ENCODE results near the gene NXNL2. TPM values are rescaled to one million over a fixed set of nuclear protein-coding genes. Genes with fewer than 3 reads are reported as not detected.

NXNL2 gene
- total RNA-seq, 3 donors from 2014 or later = 10.5 to 14.5 TPM; not detected in 1

DNA sequence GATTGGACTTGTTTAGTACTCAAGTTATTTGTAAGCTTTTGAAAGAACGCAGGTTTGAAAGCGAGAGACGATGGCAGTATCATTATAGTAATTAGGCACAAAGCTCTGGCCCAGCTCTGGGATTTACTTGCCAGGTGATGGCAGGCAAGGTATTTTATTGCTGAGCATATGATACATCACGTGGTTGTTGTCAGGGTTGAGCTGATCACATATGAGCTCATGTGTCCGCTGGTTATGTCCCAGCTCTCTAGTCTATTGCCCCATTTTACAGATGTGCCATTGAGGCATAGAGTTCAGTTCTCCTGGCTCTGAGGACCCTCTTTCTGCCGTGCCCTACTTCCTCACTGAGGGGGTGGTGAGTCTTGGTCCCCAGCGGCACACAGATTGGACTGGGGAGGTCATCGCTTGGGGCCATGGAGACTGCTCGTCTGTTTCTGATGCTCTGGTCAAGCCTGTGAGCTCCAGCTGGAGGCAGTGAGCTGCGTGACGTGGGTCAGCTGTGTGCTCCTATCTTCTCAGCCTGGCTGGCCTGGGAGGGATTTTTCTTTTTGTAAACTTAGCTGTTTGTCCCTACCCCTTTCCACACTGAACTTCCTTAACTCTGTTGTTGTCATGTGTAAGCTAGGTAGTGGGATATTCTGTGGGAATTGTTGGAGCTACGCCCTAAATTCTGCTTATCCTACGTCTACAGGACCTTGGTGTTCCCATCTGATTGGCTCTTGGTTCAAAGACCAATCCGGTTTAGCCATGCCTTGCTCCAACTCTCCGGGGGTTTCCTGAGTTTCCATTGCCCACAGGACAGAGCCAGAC is 2.2 kb downstream of the NXNL2 start:
- Histone ChIP-seq H3K36me3 (no peaks in the 10 kb centered on the region), H3K4me3 (no peak overlapping the region), H3K9me3 (no peaks in the 10 kb centered on the region), H3K4me1 (peaks cover 0 to 7% of the 10 kb centered on the region in 2 donors), H3K27ac (peak overlapping the region; percentile 34 to 92), H3K27me3 (no peaks in the 10 kb centered on the region)
- no peak for DNase-seq (ENCODE audit: low spot score in 2 of 2)
- TF ChIP-seq POLR2A (IDR thresholded peaks at IDR 0.05) (no peak), POLR2AphosphoS5 (IDR thresholded peaks at IDR 0.05) (no peak)
- TF ChIP-seq, protein P1, sequence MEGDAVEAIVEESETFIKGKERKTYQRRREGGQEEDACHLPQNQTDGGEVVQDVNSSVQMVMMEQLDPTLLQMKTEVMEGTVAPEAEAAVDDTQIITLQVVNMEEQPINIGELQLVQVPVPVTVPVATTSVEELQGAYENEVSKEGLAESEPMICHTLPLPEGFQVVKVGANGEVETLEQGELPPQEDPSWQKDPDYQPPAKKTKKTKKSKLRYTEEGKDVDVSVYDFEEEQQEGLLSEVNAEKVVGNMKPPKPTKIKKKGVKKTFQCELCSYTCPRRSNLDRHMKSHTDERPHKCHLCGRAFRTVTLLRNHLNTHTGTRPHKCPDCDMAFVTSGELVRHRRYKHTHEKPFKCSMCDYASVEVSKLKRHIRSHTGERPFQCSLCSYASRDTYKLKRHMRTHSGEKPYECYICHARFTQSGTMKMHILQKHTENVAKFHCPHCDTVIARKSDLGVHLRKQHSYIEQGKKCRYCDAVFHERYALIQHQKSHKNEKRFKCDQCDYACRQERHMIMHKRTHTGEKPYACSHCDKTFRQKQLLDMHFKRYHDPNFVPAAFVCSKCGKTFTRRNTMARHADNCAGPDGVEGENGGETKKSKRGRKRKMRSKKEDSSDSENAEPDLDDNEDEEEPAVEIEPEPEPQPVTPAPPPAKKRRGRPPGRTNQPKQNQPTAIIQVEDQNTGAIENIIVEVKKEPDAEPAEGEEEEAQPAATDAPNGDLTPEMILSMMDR (IDR thresholded peaks at IDR 0.05) = no peak
- intact Hi-C loops (cut with DNase I; ENCODE audit: low total_unique reads) = no loop called here

DNA sequence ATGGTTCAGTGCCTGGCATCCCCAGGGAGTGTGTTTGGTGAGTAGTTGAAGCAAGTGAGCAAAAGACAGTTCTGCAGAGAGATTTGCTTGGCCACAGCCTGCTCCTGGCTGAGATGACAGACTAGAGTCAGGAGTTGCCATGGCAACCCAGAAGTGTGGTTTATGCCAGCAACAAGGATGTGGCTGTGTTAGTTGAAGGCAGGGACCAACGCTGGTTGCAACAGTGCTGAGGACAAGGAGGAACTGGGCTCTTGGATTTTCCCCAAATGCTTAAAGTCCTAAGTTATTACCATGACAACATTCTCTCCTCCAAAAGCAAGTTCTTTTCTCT is 2.7 kb downstream of the NXNL2 start:
- H3K27me3 ChIP-seq = no peaks in the 10 kb centered on the region
- H3K4me3 ChIP-seq = no peak overlapping the region
- TF ChIP-seq POLR2A (IDR thresholded peaks at IDR 0.05) (no peak), POLR2AphosphoS5 (IDR thresholded peaks at IDR 0.05) (no peak)
- TF ChIP-seq, protein P1 (IDR thresholded peaks at IDR 0.05) = no peak
- intact Hi-C loops (cut with DNase I; ENCODE audit: low total_unique reads) = no loop called here
- H3K27ac ChIP-seq = peak overlapping the region; percentile 34 to 92
- DNase-seq (ENCODE audit: low spot score in 2 of 2) = peak in 1 of 2 donors; percentile 56
- H3K9me3 ChIP-seq = no peaks in the 10 kb centered on the region
- H3K4me1 ChIP-seq = peaks cover 0 to 7% of the 10 kb centered on the region in 2 donors
- no peaks in the 10 kb centered on the region for H3K36me3 ChIP-seq

DNA sequence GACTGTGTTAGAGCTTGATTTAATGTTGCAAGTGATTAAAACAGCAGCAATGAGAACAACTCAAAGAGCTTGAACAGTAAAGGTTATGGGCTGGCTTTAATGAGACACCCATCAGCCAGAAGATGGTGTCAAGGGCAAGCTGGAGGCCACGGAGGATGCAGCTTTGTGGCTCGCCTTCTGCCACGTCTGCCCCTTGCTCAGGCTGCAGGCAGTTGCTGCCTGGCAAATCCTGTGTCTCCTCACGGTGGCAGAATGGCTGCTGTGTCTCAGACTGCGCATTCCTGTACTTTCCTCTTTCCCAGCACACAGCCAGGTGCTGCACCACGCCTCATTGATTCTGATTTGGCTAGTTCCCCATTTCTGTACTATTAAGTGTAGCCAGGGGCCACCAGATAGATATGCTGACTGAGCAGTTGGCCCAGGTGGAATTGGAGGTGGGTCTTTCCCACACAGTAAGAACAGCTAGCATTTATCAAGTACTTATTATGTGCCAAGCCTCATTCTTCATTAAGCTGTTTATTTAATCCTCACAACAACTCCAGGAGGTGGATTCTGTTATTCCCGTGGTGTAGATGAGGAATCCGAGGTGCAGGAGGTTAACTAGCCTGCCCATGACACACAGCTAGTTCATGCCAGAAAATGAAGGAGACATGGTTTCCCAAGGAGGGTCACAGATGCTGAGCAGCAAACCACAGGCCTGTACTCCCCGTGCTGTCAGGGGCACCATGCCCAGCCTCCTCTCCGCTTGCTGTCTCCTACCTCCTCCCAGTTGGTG is 3.5 kb downstream of the NXNL2 start:
- DNase-seq (ENCODE audit: low spot score in 2 of 2) = no peak
- Histone ChIP-seq H3K27ac (peak overlapping the region in 1 of 2 donors; percentile 3), H3K9me3 (no peaks in the 10 kb centered on the region), H3K4me1 (peaks cover 0 to 7% of the 10 kb centered on the region in 2 donors), H3K4me3 (no peak overlapping the region), H3K36me3 (no peaks in the 10 kb centered on the region), H3K27me3 (no peaks in the 10 kb centered on the region)
- no peak for TF ChIP-seq POLR2A (IDR thresholded peaks at IDR 0.05)
- TF ChIP-seq POLR2AphosphoS5 (IDR thresholded peaks at IDR 0.05) = no peak
- TF ChIP-seq, protein P1 (IDR thresholded peaks at IDR 0.05) = no peak
- intact Hi-C loops (cut with DNase I; ENCODE audit: low total_unique reads) = no loop called here

DNA sequence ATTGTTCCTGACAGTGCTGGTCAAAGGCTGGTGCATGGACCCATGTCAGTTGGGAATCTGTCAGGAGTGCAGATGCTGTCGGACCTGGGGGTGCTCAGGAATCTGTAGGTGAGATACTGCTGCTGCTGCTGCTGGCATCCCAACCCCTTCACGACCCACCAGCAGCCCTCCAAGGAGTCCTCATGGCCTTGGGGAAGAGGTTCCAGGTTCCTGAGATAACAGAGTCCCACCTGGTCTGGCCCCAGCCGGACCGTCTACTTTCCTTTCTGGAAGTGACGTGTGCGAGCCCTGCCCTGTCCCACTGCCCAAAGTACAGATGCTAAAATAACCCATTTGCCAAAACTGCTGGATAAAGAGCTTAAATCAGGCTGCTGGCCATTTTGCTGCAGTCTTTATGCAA is 4.3 kb downstream of the NXNL2 start:
- intact Hi-C loops (cut with DNase I; ENCODE audit: low total_unique reads) = no loop called here
- H3K4me3 ChIP-seq = no peak overlapping the region
- DNase-seq (ENCODE audit: low spot score in 2 of 2) = no peak
- TF ChIP-seq POLR2AphosphoS5 (IDR thresholded peaks at IDR 0.05) (no peak), POLR2A (IDR thresholded peaks at IDR 0.05) (no peak)
- TF ChIP-seq, protein P1 (IDR thresholded peaks at IDR 0.05) = no peak
- no peaks in the 10 kb centered on the region for H3K36me3 ChIP-seq
- peaks cover 0 to 7% of the 10 kb centered on the region in 2 donors for H3K4me1 ChIP-seq
- no peaks in the 10 kb centered on the region for H3K27me3 ChIP-seq
- no peak overlapping the region for H3K27ac ChIP-seq
- no peaks in the 10 kb centered on the region for H3K9me3 ChIP-seq

DNA sequence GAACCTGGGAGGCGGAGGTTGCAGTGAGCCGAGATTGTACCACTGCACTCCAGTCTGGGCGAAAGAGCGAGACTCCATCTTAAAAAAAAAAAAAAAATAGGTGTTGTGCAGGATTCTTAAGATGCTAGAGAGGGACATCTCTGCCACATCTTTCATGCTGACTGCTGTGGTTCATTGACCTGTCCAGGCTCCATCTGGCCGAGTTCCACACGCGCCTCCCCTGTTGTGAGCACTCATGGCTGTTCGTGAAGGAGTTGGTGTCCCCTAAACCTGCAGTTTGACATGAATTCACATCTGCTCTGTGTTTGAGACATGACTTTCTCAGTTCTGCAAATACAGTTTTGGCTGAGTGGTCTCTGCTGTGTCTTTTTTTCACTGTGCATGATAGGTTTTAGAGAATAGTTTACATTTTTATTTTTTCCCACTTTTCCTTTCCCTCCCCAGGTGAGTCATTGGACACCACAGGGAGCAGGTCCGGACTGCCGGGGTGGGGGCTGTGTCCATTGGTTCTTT is 5.3 kb downstream of the NXNL2 start:
- no peak overlapping the region for H3K27ac ChIP-seq
- H3K36me3 ChIP-seq = no peaks in the 10 kb centered on the region
- TF ChIP-seq POLR2AphosphoS5 (IDR thresholded peaks at IDR 0.05) = no peak
- TF ChIP-seq POLR2A (IDR thresholded peaks at IDR 0.05) = no peak
- TF ChIP-seq, protein P1 (IDR thresholded peaks at IDR 0.05) = no peak
- no peak overlapping the region for H3K4me3 ChIP-seq
- intact Hi-C loops (cut with DNase I; ENCODE audit: low total_unique reads) = no loop called here
- no peak for DNase-seq (ENCODE audit: low spot score in 2 of 2)
- no peaks in the 10 kb centered on the region for H3K27me3 ChIP-seq
- peaks cover 0 to 7% of the 10 kb centered on the region in 2 donors for H3K4me1 ChIP-seq
- no peaks in the 10 kb centered on the region for H3K9me3 ChIP-seq

Measured in breast epithelium (tissue), 4 donors.